Hindlimb muscle (tissue), 1 donor: ENCODE data around the gene TUBA4A. TPM values are rescaled to one million over a fixed set of nuclear protein-coding genes. Genes with fewer than 3 reads are reported as not detected.
"Not testable (repeated sequence)": the region's sequence is repeated elsewhere in the genome, so short reads cannot be mapped to it uniquely, and the experiment has no call there.

ENCODE experiments used
- DNase-seq: peaks from one replicate; pipeline ENCODE4 v3.0.0-alpha.2; 2013
- polyA plus RNA-seq: library from polyadenylated mRNA; unstranded; fragments of 120-200 nt; gene quantifications from one replicate; pipeline ENCODE4 v1.2.1, GENCODE V29; 2013; ENCODE audit not compliant: insufficient read length

Gene TUBA4A
- polyA plus RNA-seq, 1 donor, result 112 TPM

GRCh38 chr2:219266886-219267285, 13.2 kb upstream of the TUBA4A start:
- DNase-seq, result no peak

- no peak for DNase-seq
These were observed 12.5 kb upstream of the TUBA4A start for GRCh38 chr2:219266232-219266631.

GRCh38 chr2:219261024-219261855, 7.5 kb upstream of the TUBA4A start:
- no peak for DNase-seq

- DNase-seq, result not testable (repeated sequence)
These were observed 5.2 kb upstream of the TUBA4A start for GRCh38 chr2:219258942-219259341.

- no peak for DNase-seq
These were observed 978 bp upstream of the TUBA4A start for GRCh38 chr2:219254590-219255201.

GRCh38 chr2:219252900-219253752, 592 bp downstream of the TUBA4A start, which contains the start of gene TUBA4B:
Gene TUBA4B, plus strand, starts transcription at chr2:219253243. Its CDS starts 165 bp downstream, at chr2:219253408.
- no peak for DNase-seq

GRCh38 chr2:219252570-219252899, 1.2 kb downstream of the TUBA4A start:
- DNase-seq, result no peak

- DNase-seq, result no peak
These were observed 1.6 kb downstream of the TUBA4A start for GRCh38 chr2:219252084-219252483.

GRCh38 chr2:219251656-219252055, 2.1 kb downstream of the TUBA4A start:
- no peak for DNase-seq

GRCh38 chr2:219250049-219250781, 3.5 kb downstream of the TUBA4A start:
- no peak for DNase-seq

- no peak for DNase-seq
These were observed 4.3 kb downstream of the TUBA4A start for GRCh38 chr2:219249203-219249980.

GRCh38 chr2:219248845-219249202, 4.9 kb downstream of the TUBA4A start:
- no peak for DNase-seq

- no peak for DNase-seq
These were observed 5.8 kb downstream of the TUBA4A start for GRCh38 chr2:219247678-219248642.

- no peak for DNase-seq
These were observed 7.2 kb downstream of the TUBA4A start for GRCh38 chr2:219246559-219246958.

- no peak for DNase-seq
These were observed 7.9 kb downstream of the TUBA4A start for GRCh38 chr2:219245899-219246230.

GRCh38 chr2:219245148-219245898, 8.4 kb downstream of the TUBA4A start, which contains the start of the genes GLB1L and STK16:
Gene GLB1L, minus strand, starts transcription at chr2:219245444. Its CDS starts 1,871 bp downstream, at chr2:219243573.
Gene STK16, plus strand, starts transcription at chr2:219245479. Its CDS starts 521 bp downstream, at chr2:219246000.
- peak; percentile 94 for DNase-seq

- no peak for DNase-seq
These were observed 8.9 kb downstream of the TUBA4A start for GRCh38 chr2:219244789-219245147.

- DNase-seq, result no peak
These were observed 10.4 kb downstream of the TUBA4A start for GRCh38 chr2:219243291-219243761.

- no peak for DNase-seq
These were observed 19.4 kb downstream of the TUBA4A start for GRCh38 chr2:219234331-219234730.
